Right lung (tissue), 10 donors: Measurements from ENCODE around the gene BIN1. TPM values are rescaled to one million over a fixed set of nuclear protein-coding genes. Genes with fewer than 3 reads are reported as not detected.

Experiments
- DNase-seq, 2 donors: peaks; one replicate each; pipeline ENCODE4 v3.0.0-alpha.2; 2013
- long read RNA-seq, 8 donors: transcript quantifications; one replicate each; lab custom pipeline, GENCODE V29; 2026
- polyA plus RNA-seq, 5 donors: library from polyadenylated mRNA; unstranded; fragments of 120-200 nt; gene quantifications; one replicate each; pipeline versions ENCODE4 v1.2.1 to v1.2.3, GENCODE V29; 2013; ENCODE audit warnings: inconsistent platforms in 1 of 5, low replicate concordance in 1 of 5; ENCODE audit not compliant: insufficient read length in 5 of 5, insufficient read depth in 1 of 5

Gene BIN1
- polyA plus RNA-seq, result 100 to 1,000 TPM in 1 of 5 donors, 10 to 100 TPM in 4; 51.3 to 133 (median 71.5) TPM
- long read RNA-seq, donor 1, transcript BIN1-211 (14 exons, 2,143 nt), result minor isoform, 8 of 24 reads
- long read RNA-seq, donor 1, transcript BIN1-209 (15 exons, 2,293 nt), result major isoform, 9 of 24 reads
- long read RNA-seq, donor 1, partial matches to known transcripts, result 5 of 24 reads
- long read RNA-seq, donor 1, other reads (novel, unspliced or antisense), result 0 of 24 reads
- long read RNA-seq, donor 2, transcript BIN1-209 (15 exons, 2,293 nt), result major isoform, 11 of 13 reads
- long read RNA-seq, donor 2, partial matches to known transcripts, result 0 of 13 reads
- long read RNA-seq, donor 2, other reads (novel, unspliced or antisense), result 0 of 13 reads
- long read RNA-seq, donor 3, transcript BIN1-209 (15 exons, 2,293 nt), result major isoform, 6 of 13 reads
- long read RNA-seq, donor 3, transcript BIN1-211 (14 exons, 2,143 nt), result major isoform, 6 of 13 reads
- long read RNA-seq, donor 3, partial matches to known transcripts, result 0 of 13 reads
- long read RNA-seq, donor 3, other reads (novel, unspliced or antisense), result 0 of 13 reads
- long read RNA-seq, donor 4, transcript BIN1-209 (15 exons, 2,293 nt), result major isoform, 7 of 45 reads
- long read RNA-seq, donor 4, partial matches to known transcripts, result 34 of 45 reads
- long read RNA-seq, donor 4, other reads (novel, unspliced or antisense), result 0 of 45 reads
- long read RNA-seq, donor 5, full-length matches to known transcripts, result 11 of 11 reads
- long read RNA-seq, donor 5, partial matches to known transcripts, result 0 of 11 reads
- long read RNA-seq, donor 5, other reads (novel, unspliced or antisense), result 0 of 11 reads
- long read RNA-seq, donor 6, transcript BIN1-209 (15 exons, 2,293 nt), result major isoform, 21 of 25 reads
- long read RNA-seq, donor 6, partial matches to known transcripts, result 0 of 25 reads
- long read RNA-seq, donor 6, other reads (novel, unspliced or antisense), result 0 of 25 reads
- long read RNA-seq, donor 7, transcript BIN1-209 (15 exons, 2,293 nt), result major isoform, 6 of 24 reads
- long read RNA-seq, donor 7, transcript BIN1-211 (14 exons, 2,143 nt), result major isoform, 6 of 24 reads
- long read RNA-seq, donor 7, partial matches to known transcripts, result 9 of 24 reads
- long read RNA-seq, donor 7, other reads (novel, unspliced or antisense), result 0 of 24 reads
- long read RNA-seq, donor 8, partial matches to known transcripts, result 0 of 4 reads
- long read RNA-seq, donor 8, other reads (novel, unspliced or antisense), result 0 of 4 reads

GRCh38 chr2:127106991-127107621 is at the start of gene BIN1:
Gene BIN1, minus strand, starts transcription at chr2:127107154. Its CDS starts 211 bp downstream, at chr2:127106943.
- peak; percentile 78 to 87 for DNase-seq

GRCh38 chr2:127155947-127156346 is 49.0 kb upstream of the BIN1 start:
- DNase-seq, result peak in 1 of 2 donors; percentile 53

- DNase-seq, result peak; percentile 43 to 56
Observed at GRCh38 chr2:127155028-127155581, 48.2 kb upstream of the BIN1 start.

- DNase-seq, result no peak
Observed at GRCh38 chr2:127154396-127154795, 47.4 kb upstream of the BIN1 start.

- no peak for DNase-seq
Observed at GRCh38 chr2:127153691-127154158, 46.8 kb upstream of the BIN1 start.

GRCh38 chr2:127150996-127151395 is 44.0 kb upstream of the BIN1 start:
- DNase-seq, result no peak

- no peak for DNase-seq
Observed at GRCh38 chr2:127149384-127149783, 42.4 kb upstream of the BIN1 start.

GRCh38 chr2:127146820-127147502 is 40.0 kb upstream of the BIN1 start:
- DNase-seq, result no peak

- DNase-seq, result no peak
Observed at GRCh38 chr2:127146071-127146725, 39.2 kb upstream of the BIN1 start.

GRCh38 chr2:127145280-127145895 is 38.4 kb upstream of the BIN1 start:
- DNase-seq, result no peak

GRCh38 chr2:127143841-127144782 is 37.2 kb upstream of the BIN1 start:
- DNase-seq, result no peak

GRCh38 chr2:127142663-127143630 is 36.0 kb upstream of the BIN1 start:
- DNase-seq, result no peak

- no peak for DNase-seq
Observed at GRCh38 chr2:127140538-127140937, 33.6 kb upstream of the BIN1 start.

GRCh38 chr2:127139766-127140165 is 32.8 kb upstream of the BIN1 start:
- DNase-seq, result no peak

GRCh38 chr2:127138281-127138680 is 31.3 kb upstream of the BIN1 start:
- DNase-seq, result no peak

GRCh38 chr2:127137741-127138140 is 30.8 kb upstream of the BIN1 start:
- no peak for DNase-seq

GRCh38 chr2:127137225-127137624 is 30.3 kb upstream of the BIN1 start:
- no peak for DNase-seq
